Measurements from ENCODE around the gene RPL15. TPM values are rescaled to one million over a fixed set of nuclear protein-coding genes. Genes with fewer than 3 reads are reported as not detected.
A peak's percentile ranks its signal among the peaks of the same experiment; 100 is the strongest.

Gene RPL15
- polyA plus RNA-seq, 1 donor (not counting 4 experiments of a cell fraction or from before 2014, with no cell fraction given) = 3,052 TPM

DNA sequence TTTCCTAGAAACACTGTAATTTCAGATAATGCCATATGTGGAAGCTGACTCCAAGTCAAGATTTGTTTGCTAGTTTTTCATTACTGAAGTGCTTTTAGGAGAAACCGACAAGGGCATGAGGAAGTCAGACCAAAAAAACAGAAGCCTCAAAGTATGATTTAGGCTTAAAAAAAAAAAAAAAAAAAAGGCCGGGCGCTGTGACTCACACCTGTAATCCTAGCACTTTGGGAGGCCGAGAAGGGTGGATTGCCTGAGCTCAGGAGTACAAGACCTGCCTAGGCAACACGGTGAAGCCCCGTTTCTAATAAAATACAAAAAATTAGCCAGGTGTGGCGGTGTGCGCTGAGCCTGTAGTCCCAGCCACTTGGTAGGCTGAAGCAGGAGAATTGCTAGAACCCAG is 11.6 kb downstream of the RPL15 start:
- dilution Hi-C loops (cut with MboI; ENCODE audit: extremely low pct_ligation_motif_present, low sequenced_read_pairs) = no loop called here
- Histone ChIP-seq H2AFZ (ENCODE audit: control insufficient read depth, low read length) (no peak overlapping the region), H3K4me2 (ENCODE audit: control insufficient read depth, extremely low read depth, insufficient read depth, low read depth, low read length) (peak overlapping the region; percentile 45), H3K79me2 (ENCODE audit: control insufficient read depth, insufficient read depth, low read length) (no peaks in the 10 kb centered on the region), H3K4me1 (ENCODE audit: control insufficient read depth, extremely low read depth, insufficient read depth, low read length) (peaks cover 13% of the 10 kb centered on the region), H3K9ac (ENCODE audit: control insufficient read depth, extremely low read depth, insufficient read depth, low read length) (no peak overlapping the region), H4K20me1 (ENCODE audit: control insufficient read depth, extremely low read depth, insufficient read depth, low read length) (no peaks in the 10 kb centered on the region), H3K9me1 (ENCODE audit: control insufficient read depth, extremely low read depth, insufficient read depth, low read length) (no peaks in the 10 kb centered on the region), H3K36me3 (ENCODE audit: control insufficient read depth in 2 of 2, extremely low read depth in 1 of 2, insufficient read depth in 2 of 2, low read length in 2 of 2) (no peaks in the 10 kb centered on the region), H3K27me3 (ENCODE audit: control insufficient read depth, extremely low read depth, insufficient read depth, low read length) (no peaks in the 10 kb centered on the region), H3K27ac (ENCODE audit: control insufficient read depth, insufficient read depth, low read length) (no peak overlapping the region), H3K9me3 (ENCODE audit: control insufficient read depth, low read depth, low read length) (no peaks in the 10 kb centered on the region), H3K4me3 (ENCODE audit: control insufficient read depth in 2 of 3, extremely low read depth in 1 of 3, insufficient read depth in 2 of 3, low read depth in 1 of 3, low read length in 3 of 3) (no peak overlapping the region)
- DNase-seq (ENCODE audit: low read depth, low spot score) (no peak), FAIRE-seq (no peak)
- TF ChIP-seq, protein P1, sequence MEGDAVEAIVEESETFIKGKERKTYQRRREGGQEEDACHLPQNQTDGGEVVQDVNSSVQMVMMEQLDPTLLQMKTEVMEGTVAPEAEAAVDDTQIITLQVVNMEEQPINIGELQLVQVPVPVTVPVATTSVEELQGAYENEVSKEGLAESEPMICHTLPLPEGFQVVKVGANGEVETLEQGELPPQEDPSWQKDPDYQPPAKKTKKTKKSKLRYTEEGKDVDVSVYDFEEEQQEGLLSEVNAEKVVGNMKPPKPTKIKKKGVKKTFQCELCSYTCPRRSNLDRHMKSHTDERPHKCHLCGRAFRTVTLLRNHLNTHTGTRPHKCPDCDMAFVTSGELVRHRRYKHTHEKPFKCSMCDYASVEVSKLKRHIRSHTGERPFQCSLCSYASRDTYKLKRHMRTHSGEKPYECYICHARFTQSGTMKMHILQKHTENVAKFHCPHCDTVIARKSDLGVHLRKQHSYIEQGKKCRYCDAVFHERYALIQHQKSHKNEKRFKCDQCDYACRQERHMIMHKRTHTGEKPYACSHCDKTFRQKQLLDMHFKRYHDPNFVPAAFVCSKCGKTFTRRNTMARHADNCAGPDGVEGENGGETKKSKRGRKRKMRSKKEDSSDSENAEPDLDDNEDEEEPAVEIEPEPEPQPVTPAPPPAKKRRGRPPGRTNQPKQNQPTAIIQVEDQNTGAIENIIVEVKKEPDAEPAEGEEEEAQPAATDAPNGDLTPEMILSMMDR (optimal IDR thresholded peaks at IDR 0.05 in 1 of 3, IDR thresholded peaks at IDR 0.05 in 1 of 3, conservative IDR thresholded peaks at IDR 0.05 in 1 of 3; ENCODE audit: extremely low read depth in 1 of 3, insufficient read depth in 2 of 3, low read length in 3 of 3) = no peak
- no peak for TF ChIP-seq EZH2 (IDR thresholded peaks at IDR 0.05; ENCODE audit: low read length)

DNA sequence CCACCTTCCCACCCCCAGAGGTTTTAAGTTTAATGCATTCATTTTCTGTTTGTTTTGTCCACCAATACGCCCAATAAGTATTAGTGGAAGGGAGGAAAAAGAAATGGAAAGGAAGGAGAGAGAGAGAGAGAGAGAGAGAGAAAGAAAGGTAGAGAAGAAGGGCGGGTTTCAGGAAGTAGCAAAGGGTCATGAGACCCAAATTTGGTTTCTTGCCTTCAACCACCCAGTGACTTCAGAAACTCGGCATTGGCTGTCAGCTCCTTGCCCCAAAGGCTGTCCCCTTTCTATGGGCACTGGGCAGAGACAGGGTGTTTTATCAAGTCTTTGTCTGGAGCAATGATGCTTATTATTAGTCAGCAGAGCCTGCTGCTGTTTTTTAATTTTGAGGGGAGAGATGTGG is 14.7 kb downstream of the RPL15 start:
- no peak overlapping the region for H3K27ac ChIP-seq (ENCODE audit: control insufficient read depth, insufficient read depth, low read length)
- no peak overlapping the region for H3K4me3 ChIP-seq (ENCODE audit: control insufficient read depth in 2 of 3, extremely low read depth in 1 of 3, insufficient read depth in 2 of 3, low read depth in 1 of 3, low read length in 3 of 3)
- H3K36me3 ChIP-seq (ENCODE audit: control insufficient read depth in 2 of 2, extremely low read depth in 1 of 2, insufficient read depth in 2 of 2, low read length in 2 of 2) = no peaks in the 10 kb centered on the region
- H3K79me2 ChIP-seq (ENCODE audit: control insufficient read depth, insufficient read depth, low read length) = no peaks in the 10 kb centered on the region
- H2AFZ ChIP-seq (ENCODE audit: control insufficient read depth, low read length) = no peak overlapping the region
- peaks cover 13% of the 10 kb centered on the region for H3K4me1 ChIP-seq (ENCODE audit: control insufficient read depth, extremely low read depth, insufficient read depth, low read length)
- H3K9me1 ChIP-seq (ENCODE audit: control insufficient read depth, extremely low read depth, insufficient read depth, low read length) = no peaks in the 10 kb centered on the region
- no peak for TF ChIP-seq EZH2 (IDR thresholded peaks at IDR 0.05; ENCODE audit: low read length)
- TF ChIP-seq, protein P1 (optimal IDR thresholded peaks at IDR 0.05 in 1 of 3, IDR thresholded peaks at IDR 0.05 in 1 of 3, conservative IDR thresholded peaks at IDR 0.05 in 1 of 3; ENCODE audit: extremely low read depth in 1 of 3, insufficient read depth in 2 of 3, low read length in 3 of 3) = no peak
- FAIRE-seq (no peak), DNase-seq (ENCODE audit: low read depth, low spot score) (no peak)
- H4K20me1 ChIP-seq (ENCODE audit: control insufficient read depth, extremely low read depth, insufficient read depth, low read length) = no peaks in the 10 kb centered on the region
- H3K9me3 ChIP-seq (ENCODE audit: control insufficient read depth, low read depth, low read length) = no peaks in the 10 kb centered on the region
- H3K4me2 ChIP-seq (ENCODE audit: control insufficient read depth, extremely low read depth, insufficient read depth, low read depth, low read length) = no peak overlapping the region
- H3K27me3 ChIP-seq (ENCODE audit: control insufficient read depth, extremely low read depth, insufficient read depth, low read length) = no peaks in the 10 kb centered on the region
- no peak overlapping the region for H3K9ac ChIP-seq (ENCODE audit: control insufficient read depth, extremely low read depth, insufficient read depth, low read length)
- dilution Hi-C loops (cut with MboI; ENCODE audit: extremely low pct_ligation_motif_present, low sequenced_read_pairs) = no loop called here
